GM21529 (cell line): ENCODE measurements around the gene SPECC1L.

ENCODE experiments used
- ATAC-seq: cut with Tn5 transposase; IDR thresholded peaks from one replicate; pipeline ENCODE4 v1.9.1; 2021; ENCODE audit not compliant: unreplicated experiment

Gene SPECC1L

DNA sequence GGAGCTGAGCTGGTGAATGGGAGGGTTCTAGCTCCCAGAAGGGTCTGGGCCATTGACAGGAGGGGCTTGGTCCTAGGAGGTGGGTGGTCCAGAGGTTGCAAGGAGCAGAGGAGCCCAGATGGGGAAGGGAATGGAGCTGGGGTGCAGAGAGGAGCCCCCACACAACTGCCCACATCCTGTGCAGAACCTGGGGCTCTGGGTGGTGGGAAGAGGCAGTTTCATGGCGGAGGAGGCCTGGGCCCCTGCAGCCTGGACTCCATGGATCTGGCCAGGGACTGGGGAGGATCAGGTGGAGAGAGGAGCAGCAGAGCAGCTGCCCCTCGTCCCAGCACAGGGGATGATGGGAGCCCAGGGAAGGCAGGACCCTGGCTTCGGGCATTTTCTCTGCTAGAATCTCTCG lies 155.8 kb downstream of the SPECC1L start:
- no peak for ATAC-seq

DNA sequence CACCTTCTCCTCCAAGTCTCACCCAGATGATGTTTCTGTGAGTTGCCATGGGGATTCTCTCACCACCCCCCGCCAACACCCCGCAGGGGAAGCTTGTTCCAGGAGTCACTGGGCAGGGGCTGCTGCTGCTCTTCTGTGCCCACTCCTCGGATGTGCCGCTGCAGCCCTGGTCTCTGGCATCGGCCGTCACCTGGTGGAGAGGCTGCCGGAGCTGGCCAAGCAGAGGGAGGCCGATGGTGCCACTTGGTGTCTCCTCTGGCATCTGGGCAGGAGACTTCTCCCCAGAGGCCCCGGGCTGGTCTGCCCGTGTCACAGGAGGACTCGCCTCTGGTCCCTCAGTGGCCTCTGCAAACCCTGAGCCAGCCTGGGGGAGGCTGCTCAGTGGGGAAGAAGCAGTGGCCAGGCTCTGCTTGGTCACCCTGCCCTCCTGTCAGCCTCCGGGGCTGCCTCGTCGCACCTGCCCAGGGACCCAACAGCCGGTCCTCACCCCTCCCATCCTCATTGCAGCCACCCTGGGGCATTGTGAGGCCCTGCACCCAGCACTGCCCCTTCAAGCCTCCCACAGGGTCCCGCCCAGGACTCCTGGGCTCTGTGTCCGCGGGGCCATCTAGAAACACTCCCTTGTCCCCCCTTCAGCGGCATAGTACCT lies 156.3 kb downstream of the SPECC1L start:
- no peak for ATAC-seq

DNA sequence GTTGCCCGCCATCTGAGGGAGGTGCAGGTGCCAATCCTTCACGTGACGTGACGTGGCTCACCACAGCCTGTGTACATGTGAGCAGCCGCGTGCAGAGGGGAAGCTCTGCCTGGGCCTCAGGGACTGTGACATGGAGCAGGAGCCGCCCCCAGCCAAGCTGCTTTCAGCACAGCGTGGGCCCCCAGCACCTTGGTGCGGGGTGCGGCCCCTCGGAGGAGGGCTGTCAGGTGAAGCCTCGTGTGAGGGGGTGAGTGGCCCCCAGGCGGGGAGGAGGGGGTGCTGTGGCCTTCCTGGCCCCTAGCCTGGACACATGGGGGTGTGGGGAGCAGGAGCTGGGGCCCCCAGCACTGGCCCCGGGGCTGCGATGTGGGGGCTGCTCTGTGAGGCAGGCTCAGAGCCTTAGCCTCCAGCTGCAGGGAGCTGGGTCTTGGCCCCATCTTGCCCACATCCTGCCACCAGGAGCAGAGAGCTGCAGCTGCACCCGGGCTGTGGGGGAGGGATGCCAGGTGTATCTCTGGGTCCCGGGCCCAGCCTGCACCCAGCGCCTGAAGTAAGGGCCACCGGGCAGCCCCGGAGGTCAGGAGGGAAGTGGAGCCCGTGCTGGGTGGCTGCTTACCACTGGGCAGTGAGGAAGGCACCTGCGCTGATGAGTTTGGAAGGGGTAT lies 157.0 kb downstream of the SPECC1L start, which contains the start of gene ADORA2A:
Gene ADORA2A (plus strand): TSS at position 100 of the 665 bp plus-strand sequence. CDS start 5,806 bp downstream, outside the sequence.
- ATAC-seq, result peak; percentile 54

DNA sequence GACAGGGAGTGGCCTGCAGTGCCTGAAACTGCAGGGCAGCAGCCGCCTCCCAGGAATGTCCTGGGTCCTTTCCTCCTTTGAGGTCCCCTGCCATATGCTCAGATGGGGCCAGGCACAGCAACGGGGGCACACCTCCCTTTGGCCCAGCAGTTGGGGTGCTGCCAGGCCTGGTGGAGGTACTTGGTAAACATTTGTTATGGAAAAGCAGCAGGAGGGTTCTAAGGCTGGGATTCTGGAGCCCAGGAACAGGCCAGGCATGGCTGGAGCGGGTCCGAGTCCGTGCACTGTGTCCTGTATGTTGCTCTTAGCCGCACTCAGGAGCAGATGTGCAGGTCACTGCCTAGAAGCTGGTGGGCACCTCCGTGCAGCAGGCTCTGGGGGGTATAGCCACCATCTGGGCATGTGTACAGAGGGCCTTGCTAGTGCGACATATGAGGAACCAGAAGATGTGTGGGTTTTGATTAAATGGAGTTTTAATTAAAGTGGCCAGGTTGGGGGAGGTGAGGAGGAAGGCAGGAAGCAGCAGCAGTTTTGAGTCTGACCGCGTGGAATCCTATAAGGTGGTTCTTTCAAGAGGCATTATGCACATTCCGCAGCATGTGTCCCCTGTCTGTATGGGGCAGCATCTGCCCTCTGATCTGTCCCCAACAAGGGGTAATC lies 158.2 kb downstream of the SPECC1L start:
- no peak for ATAC-seq

DNA sequence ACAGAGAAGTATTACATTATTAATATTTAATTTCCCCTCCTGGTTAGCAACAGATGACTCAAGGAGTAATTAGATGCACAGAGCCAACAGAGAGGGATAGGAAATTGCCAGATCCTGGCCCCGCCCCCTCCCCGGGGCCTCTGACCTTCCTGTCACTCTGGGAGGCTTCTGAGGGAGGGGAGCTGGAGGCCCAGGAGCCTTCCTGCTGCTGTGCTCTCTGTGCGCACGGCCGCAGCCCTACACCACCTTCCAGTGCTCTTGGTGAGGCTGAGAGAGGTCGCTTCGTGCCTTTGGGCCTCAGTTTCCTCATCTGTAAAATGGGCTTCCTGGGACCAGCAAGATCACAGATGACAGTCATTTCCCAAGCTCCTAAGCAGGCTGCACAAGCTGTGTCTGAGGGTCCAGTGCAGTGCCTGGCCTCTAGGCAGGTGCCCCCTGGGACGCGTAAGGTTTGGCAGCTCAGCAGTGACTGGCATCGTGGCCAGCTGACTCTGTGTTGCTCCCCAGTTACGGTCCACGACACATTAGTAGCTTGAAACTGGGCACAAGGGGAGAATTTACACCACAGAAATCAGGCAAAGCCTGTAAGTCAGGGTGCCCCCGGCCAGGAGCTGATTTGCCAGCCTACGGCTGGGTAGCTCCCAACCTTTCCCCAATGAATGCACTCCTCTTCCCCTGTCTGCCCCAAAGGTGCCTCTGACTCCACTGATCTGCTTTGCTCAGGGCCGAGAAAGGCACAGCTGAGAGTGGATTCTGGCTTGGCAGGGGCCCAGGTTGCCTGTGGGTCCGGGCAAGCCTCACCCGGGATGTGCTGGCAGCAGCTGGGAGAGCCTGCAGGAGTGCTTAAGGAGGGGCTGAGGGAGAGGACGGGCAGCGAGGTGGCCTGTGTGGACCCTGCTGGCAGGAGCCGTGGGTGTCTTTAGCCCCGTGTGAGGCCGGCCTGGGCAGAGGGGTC lies 159.1 kb downstream of the SPECC1L start:
- no peak for ATAC-seq

DNA sequence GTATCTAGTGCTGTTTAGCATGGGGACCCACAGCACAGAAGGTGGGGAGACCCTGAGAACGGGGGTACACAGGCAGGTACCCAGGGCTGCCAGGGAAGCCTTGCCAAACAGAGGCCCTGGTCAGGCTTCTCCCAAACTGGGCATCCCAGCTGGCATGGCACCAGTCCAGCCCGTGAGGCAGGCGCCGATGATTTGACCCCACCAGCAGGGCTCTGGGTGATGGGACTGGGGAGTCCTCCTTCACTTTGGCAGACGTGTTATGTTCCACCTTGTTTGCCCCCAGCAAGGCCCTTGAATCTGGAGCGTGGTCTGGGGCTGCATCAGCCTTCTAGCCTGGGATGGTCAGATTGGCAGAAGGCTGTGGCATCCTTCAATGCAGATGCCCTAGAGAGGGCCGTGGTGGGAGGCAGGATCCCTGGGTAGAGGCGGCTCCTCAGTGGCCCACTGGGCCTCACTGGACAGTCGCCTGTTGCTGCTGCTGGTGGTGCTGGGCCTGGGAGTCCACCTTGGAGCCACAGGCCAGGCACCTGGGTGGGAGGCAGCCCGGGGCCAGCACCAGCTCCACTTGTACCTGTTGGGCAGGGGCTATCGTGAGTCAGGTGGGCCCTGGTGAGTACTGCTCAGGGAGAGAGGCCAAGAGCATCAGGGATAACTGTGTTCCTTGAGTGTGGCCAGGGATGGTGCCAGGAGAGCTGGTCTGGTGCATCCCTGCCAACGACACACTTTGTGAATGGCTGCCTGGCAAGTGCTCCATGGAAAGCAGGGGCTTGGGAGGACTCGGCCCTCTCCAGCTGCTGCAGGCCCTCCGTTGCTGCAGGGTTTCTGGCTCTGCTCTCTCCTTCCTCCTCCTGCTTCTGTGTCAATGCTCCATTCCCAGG lies 160.0 kb downstream of the SPECC1L start:
- no peak for ATAC-seq

DNA sequence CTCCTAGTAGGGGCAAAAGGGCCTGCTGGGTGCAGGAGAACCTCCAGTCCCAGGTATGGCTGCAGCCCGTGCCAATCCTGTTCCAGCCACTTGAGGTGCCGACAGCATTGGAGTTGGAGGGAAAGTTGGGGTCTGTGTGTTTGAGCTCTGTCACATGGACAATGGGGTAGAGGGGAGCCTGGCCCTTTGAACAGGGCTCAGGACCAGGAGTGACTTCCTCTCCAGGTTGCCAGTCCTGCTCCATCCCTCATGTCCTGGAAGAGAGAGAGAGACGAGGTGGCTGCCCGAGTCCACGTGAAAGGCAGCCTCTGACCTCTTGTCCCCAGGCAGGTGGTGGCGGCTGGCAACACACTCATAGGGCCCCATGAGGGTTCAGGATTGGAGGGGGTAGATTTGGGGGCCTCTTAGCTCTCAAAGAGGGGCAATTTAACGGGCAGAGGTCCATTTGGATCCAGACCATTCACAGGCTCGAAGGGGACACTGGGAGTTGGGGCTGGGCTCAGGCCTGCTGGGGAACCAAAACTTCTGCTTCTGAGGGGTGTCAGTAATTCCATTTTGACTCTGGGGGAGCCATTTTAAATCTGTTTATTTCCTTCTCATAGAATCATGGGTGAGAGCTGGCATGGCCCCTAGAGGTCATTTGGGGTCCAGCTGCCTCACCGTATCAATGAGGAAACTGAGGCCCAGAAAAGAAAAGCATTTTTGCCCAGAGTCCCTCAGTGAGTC lies 160.8 kb downstream of the SPECC1L start:
- no peak for ATAC-seq

DNA sequence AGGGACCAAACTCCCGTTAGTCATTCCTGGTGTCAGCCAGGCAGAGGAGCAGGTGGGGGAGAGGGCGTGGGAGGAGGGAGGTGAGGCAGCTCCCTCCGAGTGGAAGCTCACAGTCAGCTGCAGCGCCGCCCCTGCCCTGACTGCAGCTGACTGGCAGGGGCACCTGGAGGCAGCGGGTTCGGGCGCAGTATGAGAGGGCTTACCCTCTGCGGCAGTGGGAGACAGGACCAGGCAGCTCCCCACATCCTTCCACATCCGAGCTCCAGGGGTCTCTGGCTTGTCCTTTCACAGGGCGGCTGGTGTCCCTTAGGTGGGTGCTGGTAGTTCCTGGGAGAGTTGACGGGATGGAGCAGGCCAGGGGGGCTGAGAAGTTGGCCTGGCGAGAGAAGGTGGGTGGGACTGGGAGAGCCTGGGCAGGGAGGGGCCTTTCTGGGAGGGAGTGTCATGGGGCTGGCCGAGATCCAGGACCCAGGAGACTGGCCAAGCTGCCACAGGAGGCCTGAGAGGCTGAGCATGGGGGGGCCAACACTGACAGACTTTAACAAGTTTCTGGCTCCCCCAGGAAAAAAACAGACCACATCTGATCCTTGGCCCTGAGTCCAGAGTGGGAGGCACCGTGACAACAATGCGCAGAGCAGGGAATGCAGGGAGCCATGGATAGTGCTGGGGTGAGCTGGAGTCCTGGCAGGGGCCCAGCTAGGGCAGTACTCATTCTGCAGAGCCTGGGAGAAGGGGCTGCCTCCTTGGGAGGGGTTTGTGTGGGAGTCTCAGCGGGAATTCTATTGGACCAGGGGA lies 161.6 kb downstream of the SPECC1L start:
- no peak for ATAC-seq

DNA sequence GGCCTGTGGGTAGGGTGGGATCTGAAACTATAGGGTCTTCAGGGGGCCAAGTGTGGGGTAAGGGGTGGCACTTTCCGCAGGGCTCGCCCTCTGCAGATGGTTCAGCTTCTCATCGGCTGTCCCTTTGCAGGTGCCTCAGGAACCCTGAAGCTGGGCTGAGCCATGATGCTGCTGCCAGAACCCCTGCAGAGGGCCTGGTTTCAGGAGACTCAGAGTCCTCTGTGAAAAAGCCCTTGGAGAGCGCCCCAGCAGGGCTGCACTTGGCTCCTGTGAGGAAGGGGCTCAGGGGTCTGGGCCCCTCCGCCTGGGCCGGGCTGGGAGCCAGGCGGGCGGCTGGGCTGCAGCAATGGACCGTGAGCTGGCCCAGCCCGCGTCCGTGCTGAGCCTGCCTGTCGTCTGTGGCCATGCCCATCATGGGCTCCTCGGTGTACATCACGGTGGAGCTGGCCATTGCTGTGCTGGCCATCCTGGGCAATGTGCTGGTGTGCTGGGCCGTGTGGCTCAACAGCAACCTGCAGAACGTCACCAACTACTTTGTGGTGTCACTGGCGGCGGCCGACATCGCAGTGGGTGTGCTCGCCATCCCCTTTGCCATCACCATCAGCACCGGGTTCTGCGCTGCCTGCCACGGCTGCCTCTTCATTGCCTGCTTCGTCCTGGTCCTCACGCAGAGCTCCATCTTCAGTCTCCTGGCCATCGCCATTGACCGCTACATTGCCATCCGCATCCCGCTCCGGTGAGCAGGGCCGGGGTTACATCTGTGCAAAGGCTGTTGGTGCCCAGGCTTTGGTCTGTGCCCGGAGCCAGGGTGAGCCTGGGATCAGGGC lies 162.6 kb downstream of the SPECC1L start:
- no peak for ATAC-seq

DNA sequence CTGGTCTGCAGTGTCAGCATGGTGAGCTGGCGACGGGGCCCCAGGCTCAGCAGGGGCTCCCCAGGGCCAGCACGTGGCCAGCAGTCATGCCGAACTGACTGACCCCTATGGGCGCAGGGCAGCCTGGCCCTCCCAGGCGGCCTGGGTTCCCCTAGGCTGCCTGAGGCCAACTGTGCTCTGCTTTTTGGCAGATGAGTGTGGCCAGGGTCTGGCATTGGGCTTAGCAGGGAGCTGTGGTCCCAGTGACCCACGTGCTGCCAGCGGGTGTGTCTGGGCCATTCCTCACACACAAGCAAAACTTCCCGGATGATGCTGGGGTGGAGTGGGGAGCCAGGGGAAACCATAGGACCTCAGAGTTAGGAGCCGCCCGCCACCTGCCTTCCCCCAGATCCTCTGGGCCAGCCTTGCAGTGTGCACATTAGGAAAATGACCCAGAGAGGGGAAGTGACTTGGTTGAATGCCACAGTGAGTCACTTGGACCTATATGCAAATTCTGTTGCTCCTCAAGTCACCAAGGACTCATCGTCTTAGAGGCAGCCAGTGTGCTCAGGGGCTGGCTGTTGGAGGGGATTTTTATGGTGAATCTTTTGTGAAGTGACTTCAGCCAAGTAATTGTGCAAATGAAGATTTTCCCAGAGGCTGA lies 163.3 kb downstream of the SPECC1L start:
- ATAC-seq, result peak; percentile 67

DNA sequence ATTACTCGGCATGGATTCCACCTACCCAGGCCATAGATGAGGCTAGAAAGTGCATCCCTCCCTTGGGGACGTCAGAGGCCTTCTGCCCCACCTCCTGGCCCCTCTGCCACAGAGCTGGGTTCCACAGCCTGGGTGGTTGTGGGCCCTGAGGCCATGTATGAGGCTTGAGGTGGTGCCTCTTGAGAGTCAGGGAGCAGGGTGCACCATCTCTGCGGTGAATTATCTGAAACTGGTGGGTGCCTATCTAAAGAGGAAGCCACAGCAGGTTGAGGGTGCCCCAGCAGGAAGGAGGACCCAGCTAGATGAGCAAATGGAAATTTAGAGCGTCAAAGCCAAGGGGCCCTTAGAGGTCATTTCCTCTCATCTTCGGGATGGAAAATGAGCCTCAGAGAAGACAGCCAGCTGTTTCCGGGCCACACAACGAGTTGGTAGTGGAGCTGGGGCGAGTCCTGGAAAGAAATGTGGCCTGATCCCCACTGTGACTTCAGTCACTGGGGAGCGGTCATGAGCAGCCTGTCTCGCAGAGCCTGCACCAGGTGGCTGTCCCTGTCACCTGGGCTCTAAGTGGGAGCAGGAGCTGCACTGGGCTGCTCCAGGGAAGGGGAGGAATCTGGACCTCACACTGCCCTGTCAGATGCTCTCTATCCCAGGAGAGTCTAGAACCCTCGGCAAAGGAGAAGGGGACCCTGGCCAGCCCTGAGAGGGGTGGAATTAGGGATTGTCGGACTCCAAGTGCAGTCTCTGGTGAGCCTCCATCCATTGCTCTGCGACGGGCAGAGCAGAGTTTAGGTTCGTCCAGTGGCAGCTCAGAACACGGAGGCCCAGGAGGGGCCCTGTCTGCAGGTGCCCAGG lies 164.1 kb downstream of the SPECC1L start:
- ATAC-seq, result peak; percentile 58

DNA sequence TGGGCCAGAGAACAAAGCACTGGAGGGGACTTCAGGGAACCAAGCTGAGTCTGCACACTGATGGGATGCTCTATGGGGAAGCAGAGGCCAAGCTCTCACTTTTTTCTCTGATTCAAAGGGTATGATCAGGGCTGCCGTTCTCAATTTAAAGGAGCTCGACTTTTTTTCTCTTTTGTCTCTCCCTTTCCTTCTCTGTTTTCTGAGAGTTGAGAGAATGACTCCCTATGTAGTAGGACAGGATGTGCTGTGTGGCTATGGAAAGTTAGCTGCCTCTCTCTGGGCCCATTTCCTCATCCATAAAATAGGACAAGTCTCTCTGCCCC lies 164.7 kb downstream of the SPECC1L start:
- no peak for ATAC-seq

DNA sequence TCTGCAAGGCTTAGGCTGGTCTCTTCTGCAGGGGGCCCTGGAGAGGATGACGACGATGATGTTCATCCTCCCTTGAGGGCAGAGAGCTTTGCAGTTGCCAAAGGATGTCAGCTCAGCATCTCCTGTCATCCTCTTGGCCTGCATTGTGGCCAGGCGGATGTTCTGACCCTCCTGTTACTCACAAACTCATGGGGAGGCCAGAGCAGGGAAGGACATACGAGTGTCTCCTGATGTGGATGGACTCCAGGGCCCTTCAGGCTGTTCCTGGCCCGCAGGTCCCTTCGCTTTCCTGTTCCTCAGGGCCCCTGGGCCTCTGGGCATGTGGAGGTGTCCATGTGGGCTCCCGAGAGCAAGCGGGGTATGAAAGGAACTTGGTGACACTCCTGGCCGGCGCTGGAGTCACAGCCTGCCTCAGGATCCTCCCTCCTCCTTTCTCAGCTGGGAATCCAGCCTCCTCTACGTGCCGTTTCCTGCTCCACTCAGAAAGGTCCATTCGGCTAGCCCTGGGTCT lies 165.3 kb downstream of the SPECC1L start:
- ATAC-seq, result no peak

DNA sequence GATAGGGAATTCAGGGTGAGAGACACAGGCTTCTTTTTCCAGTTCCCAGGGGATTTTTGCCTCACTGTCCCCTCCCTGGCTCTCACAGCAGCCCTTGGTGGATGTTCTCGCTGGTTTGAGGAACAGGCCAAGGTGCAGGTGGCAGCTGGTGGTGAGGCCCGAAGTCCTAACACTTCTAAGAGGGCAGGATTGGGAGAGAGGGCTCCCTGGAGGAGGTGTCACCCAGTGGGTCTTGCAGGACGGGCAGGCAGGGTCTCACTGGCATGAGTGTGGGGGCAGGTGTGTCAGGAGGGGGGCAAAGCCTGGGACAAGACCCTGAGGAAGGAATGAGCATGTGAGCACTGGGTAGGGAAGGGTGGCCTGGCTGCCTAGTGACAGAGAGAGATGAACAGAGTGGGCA lies 165.9 kb downstream of the SPECC1L start:
- no peak for ATAC-seq

DNA sequence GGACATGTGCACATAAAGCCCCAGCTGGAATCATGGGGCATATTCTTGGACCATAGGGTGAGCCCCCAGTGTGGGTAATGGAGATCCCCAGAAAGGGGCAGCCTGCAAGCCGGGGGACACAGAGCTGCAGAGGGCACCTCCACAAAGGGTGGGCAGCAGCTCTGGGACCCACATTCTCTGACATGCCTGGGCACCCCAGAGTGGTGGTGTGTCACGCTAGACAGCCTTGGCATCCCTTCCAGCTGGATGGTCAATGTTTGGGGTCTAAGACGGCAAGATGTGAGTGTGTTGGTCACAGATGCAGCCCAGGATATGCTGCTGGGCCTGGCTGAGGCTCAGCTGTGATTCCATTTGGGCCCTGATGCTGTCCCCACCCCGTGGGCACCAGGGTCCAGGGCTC lies 166.5 kb downstream of the SPECC1L start:
- no peak for ATAC-seq

DNA sequence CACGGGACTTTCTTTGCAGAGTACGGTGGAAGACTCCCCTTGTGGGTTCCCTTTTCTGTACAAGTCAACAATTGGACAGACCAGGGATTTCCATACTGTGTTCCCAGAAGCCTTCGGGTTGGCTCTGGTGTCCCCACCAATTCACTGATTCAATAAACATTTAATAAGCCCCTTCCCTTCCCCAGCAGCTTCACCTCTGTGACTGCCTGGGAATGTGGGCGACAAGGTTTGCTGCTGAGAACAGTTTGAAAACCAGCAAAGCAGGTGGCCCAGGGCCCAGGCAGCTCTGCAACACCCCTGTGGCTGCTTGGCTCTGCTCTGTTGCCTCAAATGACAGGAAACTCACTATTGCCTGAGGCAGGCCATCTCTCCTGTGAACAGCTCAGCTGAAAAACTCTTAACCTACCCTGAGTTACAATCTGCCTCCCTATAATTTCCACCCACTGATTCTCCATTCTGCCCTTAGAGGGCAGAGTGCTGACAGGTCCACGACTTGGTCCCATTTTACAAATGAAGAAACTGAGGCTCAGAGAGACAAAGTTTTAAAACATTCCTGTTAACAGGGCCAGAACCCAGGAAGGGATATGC lies 167.2 kb downstream of the SPECC1L start:
- ATAC-seq, result peak; percentile 38
